Fibroblast of upper back skin (primary cell): ENCODE data around the gene TMEM151B.

Experiments
- DNase-seq: peaks from one replicate; pipeline ENCODE4 v3.0.0-alpha.2; 2013

Gene TMEM151B

GRCh38 chr6:44265722-44266233 lies 4.5 kb upstream of the TMEM151B start:
- DNase-seq, result no peak

- DNase-seq, result no peak
Observed at GRCh38 chr6:44266347-44266746, 3.9 kb upstream of the TMEM151B start.

DNA sequence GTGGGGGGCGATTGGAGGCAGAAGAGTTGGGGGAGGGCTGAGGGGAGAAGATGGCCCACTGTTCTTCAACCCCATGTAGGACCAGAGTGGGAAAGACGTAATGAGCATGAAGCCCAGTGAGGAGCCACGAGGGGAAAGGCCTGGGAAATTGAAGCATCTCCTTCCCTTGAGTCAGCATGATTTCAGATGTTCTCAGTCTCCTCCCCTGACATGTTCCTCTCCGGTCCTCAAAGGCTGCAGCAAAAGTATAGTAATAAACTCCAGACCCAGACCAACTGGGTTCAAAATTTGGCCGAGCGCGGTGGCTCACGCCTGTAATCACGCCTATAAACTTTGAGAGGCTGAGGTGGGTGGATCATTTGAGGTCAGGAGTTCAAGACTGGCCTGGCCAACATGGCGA lies 3.0 kb upstream of the TMEM151B start:
- DNase-seq, result no peak

- DNase-seq, result peak; percentile 28
Observed at GRCh38 chr6:44268095-44268628, 2.1 kb upstream of the TMEM151B start.

- DNase-seq, result no peak
Observed at GRCh38 chr6:44269178-44269920, 901 bp upstream of the TMEM151B start.

GRCh38 chr6:44270526-44271405 lies 516 bp downstream of the TMEM151B start:
- DNase-seq, result no peak

DNA sequence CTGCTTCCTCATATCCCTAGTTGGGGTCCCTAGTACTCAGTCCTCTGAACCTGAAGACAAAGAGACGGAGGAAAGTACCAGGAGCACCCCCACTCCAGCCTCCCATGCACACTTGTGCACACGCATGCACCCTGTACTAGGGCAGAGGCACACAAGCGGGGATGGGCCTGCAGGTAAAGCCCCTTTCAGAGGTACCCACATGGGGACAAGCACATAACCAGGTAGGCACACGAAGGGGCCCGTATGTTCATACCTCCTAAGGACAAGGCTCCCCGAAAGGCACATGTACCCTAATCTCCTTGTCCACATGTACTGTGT lies 1.1 kb downstream of the TMEM151B start:
- DNase-seq, result no peak

DNA sequence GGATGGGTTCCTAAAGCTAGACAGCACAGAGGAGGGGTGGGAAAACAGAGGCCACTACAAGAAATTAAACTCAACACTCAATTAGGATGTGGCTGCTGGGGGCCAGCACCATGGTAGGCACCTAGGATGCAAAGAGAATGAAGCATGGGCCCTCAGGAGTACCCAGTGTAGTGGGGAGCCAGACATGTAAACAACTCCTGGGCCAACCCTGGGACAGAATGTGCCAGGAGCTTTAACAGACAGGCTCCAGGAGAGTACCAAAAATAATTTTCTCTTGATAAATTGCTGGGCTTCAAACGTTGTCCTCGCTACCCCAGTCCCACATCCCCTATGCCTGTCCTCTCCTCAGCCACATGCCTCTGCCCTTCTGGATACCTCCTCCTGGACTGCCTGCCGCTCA lies 1.7 kb downstream of the TMEM151B start:
- DNase-seq, result no peak

GRCh38 chr6:44272529-44272928 lies 2.3 kb downstream of the TMEM151B start:
- DNase-seq, result no peak

DNA sequence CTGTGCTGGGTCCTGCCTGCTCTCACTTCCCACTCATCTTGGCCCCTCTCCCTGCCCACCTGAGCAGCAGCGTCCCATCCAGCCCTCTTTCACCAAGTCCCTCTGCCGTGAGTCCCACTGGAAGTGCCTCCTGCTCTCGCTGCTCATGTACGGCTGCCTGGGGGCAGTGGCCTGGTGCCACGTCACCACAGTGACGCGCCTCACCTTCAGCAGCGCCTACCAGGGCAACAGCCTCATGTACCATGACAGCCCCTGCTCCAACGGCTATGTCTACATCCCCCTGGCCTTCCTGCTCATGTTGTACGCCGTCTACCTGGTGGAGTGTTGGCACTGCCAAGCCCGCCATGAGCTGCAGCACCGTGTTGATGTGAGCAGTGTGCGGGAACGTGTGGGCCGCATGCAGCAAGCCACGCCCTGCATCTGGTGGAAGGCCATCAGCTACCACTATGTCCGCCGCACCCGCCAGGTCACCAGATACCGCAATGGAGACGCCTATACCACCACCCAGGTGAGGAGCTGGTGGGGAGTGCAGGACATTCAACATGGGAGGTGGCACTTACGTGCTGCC lies 2.8 kb downstream of the TMEM151B start:
- no peak for DNase-seq

- DNase-seq, result no peak
Observed at GRCh38 chr6:44273617-44274016, 3.4 kb downstream of the TMEM151B start.

- no peak for DNase-seq
Observed at GRCh38 chr6:44275271-44275748, 5.1 kb downstream of the TMEM151B start.

GRCh38 chr6:44275749-44276648 lies 5.7 kb downstream of the TMEM151B start:
- no peak for DNase-seq

DNA sequence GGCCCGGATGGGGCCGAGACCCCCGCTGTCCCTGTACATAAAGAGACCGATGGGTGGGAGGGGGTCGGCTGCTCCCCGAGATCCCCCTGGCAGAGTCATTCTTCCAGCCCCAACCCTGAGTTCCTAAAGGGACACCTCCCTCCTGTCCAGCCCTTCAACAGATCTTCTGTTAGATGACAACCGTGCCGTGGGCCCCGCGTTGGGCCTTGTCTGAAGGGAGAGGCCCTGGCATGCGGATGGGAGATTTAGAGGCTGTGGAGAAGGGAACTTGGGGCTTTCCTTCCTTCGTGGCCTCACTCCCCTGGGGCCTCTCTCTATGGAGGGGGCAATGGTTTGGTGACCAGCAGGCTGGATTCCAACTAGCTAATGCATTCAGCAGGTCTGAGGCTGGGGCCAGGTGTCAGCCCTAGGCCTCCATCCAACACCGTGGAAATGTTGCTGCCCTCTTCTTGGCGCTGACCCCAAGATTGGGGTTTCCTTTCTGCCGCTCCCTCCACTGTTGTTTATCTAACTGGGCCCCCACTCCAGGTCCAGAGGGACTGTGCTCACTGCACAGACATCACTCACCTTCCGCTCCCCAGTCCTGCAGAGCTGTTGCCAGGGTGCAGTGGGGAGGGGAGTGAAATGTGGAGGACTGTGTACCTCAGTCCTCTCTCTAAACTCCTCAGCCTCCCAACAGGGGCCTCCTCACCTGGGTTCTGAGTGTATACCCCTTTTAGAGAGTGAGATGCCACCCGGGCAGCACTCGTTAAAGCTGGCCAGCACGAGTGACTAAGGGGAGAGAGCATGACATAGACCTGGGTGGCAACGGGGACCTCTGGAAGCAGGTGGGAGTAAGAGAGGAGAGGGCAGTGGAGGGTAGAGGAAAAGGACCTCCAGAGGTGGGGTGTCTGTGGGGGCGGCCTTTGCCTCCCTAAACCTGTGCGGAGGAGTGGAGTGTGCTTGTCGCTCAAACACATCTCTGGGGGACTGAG lies 6.7 kb downstream of the TMEM151B start:
- DNase-seq, result no peak

- no peak for DNase-seq
Observed at GRCh38 chr6:44277763-44278162, 7.5 kb downstream of the TMEM151B start.

DNA sequence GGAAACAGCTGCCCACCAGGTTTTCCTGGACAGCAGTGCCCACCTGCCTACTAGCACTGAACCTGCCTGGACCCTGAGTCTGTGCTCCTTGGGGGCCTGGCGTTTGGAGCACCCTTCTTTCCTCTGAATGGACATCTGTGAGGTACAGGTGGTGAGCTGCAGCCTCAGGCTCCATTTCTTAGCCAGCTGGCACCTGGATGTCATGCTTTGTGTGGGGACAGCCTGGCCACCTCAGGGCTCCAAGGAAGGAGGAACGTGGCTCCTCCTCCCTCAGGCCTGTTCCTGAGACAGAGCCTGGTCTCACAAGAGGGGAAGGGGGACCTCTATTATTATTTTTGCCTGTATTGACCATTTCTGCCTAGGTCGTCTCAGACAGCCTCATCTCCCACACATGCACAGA lies 8.1 kb downstream of the TMEM151B start:
- DNase-seq, result no peak

- no peak for DNase-seq
Observed at GRCh38 chr6:44278774-44279697, 8.8 kb downstream of the TMEM151B start.

DNA sequence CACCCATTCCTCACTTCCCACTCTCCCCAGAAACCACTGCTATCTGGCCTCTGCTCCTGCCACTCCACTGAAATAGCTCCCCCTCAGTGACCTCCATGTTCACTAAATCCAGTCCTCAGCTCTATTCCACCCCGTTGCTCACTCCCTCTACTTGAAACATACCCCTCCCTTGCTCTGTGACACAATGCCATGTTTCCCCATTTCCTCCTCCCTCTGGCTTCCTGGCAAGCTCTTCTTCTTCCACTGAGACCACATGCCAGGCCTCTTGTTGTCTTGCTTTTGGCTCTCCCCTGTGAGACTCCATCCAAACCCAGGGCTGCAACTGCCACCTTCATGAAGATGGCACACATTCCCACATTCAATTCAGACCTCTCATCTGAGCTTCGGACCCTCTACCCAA lies 13.9 kb downstream of the TMEM151B start:
- DNase-seq, result no peak

DNA sequence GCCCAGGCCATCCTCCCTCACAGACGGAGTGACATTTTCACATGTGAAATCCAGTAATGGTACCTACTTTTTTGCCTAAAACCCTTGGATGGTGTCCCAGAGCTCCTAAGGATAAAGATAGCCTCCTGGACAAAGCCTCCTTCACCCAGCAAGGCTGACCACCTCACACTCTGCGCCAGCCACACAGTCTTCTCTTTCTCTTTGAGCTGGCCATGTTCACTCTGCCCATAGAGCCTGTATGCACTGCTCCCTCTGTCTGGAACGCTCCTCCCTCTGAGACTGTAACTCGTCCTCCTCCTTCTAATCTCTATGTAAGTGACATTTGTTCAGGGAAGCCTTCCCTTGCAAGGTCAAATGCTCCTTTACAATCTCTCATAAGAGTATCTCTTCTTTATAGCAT lies 14.6 kb downstream of the TMEM151B start:
- no peak for DNase-seq
